OCI-LY1 (cell line): ENCODE results near the gene TMEM11.

ENCODE experiments used
- CTCF ChIP-seq: fragments of 200-600 bp; sonication (generic), shearing (Covaris generic); IDR thresholded peaks from 2 replicates; pipeline ENCODE4 v1.5.1; 2017; ENCODE audit warnings: mild to moderate bottlenecking, antibody characterized with exemption, low read length, moderate library complexity, mixed read lengths
- EZH2 ChIP-seq: fragments of 200-600 bp; sonication (generic), shearing (Covaris generic); IDR thresholded peaks from 2 replicates; pipeline ENCODE4 v1.8.0; 2017; ENCODE audit warnings: borderline replicate concordance, mixed run types, mild to moderate bottlenecking, antibody characterized with exemption, low read length, moderate library complexity, mixed read lengths

GRCh38 chr17:21212826-21213637, 929 bp downstream of the TMEM11 start:
- TF ChIP-seq CTCF (no peak), EZH2 (no peak)
